CD1c-positive myeloid dendritic cell (primary cell): ENCODE results near the gene SLC22A16.

Experiments used
- DNase-seq: peaks from one replicate; pipeline ENCODE4 v3.0.0-alpha.2; 2016; ENCODE audit errors: extremely low spot score

Gene SLC22A16

GRCh38 chr6:110448846-110449540 lies 27.4 kb downstream of the SLC22A16 start:
- peak; percentile 1 for DNase-seq

DNA sequence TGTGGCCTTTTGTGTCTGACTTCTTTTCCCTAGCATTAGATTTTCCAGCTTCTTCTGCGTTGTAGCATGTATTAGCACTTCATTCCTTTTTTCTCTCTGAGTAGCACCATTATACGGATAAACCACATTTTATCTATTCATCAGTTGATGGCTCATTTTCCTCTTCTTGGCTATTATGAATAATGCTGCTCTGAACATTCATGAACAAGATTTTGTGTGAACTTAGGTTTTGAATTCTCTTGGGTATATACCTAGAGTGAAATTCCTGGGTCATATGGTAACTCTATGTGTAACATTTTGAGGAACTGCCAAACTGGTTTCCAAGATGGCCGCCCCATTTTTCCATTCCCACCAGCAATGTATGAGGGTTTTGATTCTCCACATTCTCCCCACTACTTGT lies 28.7 kb downstream of the SLC22A16 start:
- DNase-seq = no peak

DNA sequence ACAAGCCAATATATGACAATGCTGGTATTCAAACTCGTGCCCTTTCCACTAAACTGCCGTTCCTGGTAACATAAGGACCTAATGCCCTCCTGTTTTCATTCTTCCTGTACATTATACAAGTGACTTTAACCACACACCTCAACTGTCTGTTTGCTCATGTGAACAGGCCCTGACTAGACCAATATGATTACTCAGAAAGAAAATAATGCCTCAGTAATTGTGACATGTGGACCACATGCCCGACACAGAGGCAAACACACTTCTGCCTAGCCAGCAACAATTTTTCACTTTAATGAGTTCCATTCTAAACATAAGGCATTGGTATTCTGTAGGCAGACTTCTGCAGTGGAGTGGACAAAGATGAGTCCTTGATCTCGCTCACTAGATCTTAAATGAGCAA lies 30.0 kb downstream of the SLC22A16 start:
- no peak for DNase-seq

- DNase-seq = no peak
These were observed 36.4 kb downstream of the SLC22A16 start for GRCh38 chr6:110440026-110440425.

DNA sequence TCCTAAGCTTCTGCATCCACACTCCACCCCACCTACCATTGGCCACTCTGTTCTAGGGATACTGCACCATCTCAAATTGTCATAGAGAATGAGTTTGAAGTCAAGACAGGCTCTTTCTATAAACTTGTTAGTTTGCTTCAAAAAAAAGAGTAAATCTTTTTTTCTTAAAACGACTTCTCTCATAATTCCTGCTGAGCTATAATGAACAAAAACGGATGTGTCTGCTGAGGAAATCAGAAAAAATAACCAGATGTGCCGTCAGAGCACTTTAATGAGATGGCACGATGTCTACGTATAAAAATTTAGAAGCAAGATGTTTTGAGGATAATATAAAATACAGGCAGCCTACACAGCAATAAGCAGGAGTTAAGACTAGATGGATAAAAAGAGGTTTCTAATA lies 37.1 kb downstream of the SLC22A16 start:
- DNase-seq = no peak

- DNase-seq = no peak
These were observed 41.3 kb downstream of the SLC22A16 start for GRCh38 chr6:110434961-110435602.

DNA sequence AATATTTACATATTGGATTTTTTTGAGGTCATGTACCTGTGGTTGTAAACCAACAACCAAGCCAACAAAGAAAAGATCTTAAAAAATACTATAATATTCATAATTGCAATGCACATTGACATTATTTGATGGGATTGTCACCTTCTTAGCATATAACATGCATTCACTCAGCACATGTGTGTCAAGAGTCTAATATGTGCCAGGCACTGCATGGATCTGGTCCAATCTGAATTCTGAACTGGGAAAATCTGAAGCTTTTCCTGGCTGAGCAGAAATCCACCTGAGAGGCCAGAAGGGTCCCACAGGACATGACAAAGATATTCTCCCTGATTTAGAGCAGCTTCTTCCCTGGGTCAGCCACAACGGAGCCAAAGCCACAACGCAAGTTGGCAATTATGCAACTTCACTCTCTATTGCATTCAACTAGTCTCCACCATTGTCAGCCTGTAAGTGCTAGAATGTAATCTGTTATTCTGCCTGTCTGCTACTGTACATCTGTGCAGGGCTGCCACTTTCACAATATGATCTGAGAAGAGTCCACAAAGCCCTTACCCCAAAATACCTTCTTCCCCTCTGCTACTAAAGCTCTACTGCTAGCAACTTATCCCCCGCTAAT lies 44.0 kb downstream of the SLC22A16 start:
- DNase-seq = no peak

DNA sequence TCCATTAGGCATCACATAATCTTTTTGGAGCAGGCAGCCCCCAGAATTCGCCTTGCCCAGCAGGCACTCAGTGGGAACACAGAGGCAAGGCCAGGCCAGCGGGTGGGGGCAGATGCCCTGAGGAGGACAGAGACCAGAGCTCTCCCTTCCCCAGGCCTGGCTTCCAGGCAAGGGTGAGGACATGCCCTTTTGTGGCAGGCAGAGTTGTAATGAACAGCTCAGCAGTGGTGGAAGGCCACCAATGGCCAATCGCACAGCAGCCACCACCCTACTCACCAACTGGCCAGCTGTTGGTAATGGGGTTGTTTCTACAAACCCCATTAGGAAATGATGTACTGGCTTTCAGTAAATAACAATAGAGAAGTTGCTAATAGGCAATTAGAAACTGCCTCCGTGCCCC lies 45.7 kb downstream of the SLC22A16 start:
- DNase-seq = no peak

DNA sequence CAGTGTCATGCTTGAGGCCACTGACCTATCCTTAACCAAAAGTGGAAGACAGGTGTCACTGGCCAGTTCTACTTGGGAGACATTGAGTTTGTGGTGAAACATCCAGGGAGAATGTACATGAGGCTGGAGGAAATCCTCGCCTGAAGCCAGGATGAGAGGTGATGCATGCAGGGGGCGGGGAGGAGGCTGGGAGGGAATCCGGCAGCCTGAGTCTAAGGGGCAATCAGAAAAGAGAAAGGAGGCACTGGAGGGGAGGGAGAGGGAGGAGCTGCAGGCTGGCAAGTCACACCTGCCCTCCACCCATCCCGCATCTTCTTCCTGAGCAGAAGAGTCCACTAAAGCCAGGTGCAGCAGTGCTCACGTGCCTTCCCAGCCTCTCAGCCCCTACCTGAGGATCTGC lies 46.2 kb downstream of the SLC22A16 start:
- DNase-seq = no peak

DNA sequence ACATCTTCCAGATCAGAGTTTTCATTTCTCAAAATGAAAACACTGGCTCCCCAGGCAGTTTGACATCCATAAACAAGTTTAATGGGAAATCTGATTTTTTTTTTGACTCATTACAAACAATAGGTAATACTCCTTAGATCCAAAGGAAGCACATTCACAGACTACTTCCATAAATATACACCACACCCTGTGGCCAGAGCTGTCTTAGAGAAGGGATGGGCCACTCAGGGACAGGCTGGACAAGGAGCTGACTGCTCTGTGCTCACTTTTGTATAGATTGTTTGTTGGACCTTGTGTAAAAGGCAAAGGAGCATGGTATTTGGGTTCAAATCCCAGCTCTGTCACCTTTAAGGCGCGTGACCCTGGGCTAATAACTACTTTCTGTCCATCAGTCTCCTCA lies 48.3 kb downstream of the SLC22A16 start:
- no peak for DNase-seq

DNA sequence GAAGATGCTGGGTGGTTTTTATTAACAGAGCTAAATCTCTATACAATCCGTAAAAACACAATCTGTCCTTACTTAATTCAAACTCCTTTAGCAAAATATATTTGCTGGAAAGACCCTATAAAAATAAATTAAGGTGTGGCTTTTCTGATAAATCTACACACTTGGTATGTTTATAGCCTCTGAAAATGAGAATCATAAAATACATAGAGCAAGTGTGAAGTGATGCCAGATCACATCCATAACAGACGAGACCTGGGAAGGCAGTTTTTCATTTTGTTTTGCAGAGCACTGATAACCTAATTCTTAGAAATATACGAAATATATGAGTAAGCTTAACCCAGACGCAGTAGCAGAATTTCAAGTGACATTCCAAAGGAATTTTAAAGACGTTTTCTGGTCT lies 50.6 kb downstream of the SLC22A16 start:
- no peak for DNase-seq

GRCh38 chr6:110422444-110422822 lies 54.0 kb downstream of the SLC22A16 start:
- DNase-seq = peak; percentile 21

- peak; percentile 51 for DNase-seq
These were observed 54.5 kb downstream of the SLC22A16 start for GRCh38 chr6:110421749-110422443.

- peak; percentile 38 for DNase-seq
These were observed 57.2 kb downstream of the SLC22A16 start for GRCh38 chr6:110419028-110419739.

DNA sequence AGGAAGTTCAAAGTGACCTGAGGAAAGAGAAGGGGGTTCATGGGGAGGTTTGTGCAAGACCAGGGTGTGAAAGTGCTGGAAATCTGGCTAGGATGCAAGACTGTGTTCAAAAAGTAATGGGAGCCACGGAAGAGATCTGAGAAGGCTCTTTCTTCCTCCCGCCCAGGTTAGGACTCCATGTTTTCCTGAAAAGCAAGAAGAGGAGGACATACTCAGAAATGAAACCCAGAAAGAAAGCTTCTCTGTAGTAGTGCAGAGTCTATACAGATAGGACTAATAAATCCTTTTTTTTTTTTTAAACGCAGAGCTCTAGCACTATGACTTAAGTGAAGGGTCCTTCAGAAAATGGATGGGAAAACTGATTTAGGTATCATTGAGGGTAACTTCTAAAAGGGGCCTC lies 57.8 kb downstream of the SLC22A16 start:
- DNase-seq = no peak

- DNase-seq = peak; percentile 67
These were observed 61.1 kb downstream of the SLC22A16 start, which contains the start of gene DDO for GRCh38 chr6:110415086-110415916. TSS of gene DDO (minus strand) at chr6:110415575. CDS start at chr6:110413462, 2,113 bp downstream.

DNA sequence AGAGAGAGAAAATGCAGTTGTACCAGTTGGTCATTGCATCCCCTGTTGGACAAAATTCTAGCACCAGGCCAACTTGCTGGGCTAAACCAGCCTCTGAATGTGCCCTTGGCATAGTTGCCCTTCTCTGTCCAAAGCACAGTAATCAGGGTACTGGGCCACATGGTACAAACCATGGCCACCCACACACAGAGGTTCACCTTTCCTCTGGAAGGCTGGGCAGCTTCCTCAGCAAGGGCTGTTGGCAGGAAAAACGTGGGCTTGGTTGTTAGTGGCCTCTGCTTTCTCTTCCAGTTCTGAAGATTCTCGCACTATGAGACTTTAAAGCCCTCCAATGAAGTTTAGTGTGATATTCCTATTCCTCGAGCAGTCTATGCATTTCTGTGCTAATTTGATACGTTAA lies 61.7 kb downstream of the SLC22A16 start:
- peak; percentile 66 for DNase-seq

- DNase-seq = no peak
These were observed 64.1 kb downstream of the SLC22A16 start for GRCh38 chr6:110412360-110412759.

- DNase-seq = peak; percentile 27
These were observed 65.9 kb downstream of the SLC22A16 start for GRCh38 chr6:110410511-110410910.

DNA sequence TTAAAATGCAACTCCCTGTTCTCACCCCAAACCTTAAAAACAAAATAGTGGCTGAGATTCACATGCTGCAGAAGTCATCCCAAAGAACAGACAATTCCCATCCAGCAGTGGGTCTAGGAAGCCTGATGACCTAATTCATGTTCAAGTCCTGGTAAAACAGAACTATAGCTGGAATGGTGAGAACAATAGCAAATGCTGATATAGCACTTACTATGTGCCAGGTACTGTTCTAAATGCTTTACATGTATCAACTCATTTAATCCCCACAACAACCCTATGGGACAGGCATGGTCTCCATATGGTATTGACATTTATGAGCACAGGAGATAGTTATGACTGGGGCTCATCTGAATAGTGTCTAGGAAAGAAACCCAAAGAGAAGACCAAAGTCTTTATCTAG lies 66.6 kb downstream of the SLC22A16 start:
- no peak for DNase-seq

DNA sequence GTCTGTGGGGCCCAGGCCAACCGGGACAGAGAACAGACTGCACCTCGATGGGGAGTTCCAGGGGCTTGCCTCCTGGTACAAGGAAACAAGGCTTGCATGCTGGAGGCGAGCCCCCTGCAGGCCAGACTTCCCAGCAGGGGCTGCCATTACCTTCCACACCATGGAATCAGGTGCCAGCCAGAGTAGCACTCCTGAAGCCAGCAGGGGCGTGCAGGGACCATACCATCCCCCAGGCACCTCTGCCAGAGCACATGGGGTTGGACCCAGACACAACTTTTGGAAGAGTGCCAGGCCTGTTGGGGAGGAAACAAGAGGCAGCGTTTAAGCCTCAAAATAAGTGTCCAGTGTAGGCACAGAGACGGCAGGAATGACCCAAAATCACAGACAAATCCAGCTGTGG lies 67.5 kb downstream of the SLC22A16 start:
- DNase-seq = no peak
